Upper lobe of left lung (tissue), 6 donors: ENCODE measurements around the gene ITGB1BP1. TPM values are rescaled to one million over a fixed set of nuclear protein-coding genes. Genes with fewer than 3 reads are reported as not detected.

Source experiments
- ATAC-seq, 2 donors: fragments of 200-7000 bp; cut with Tn5 transposase; one replicate each; pipeline ENCODE4 v1.9.1; 2022; ENCODE audit warnings: mild to moderate bottlenecking in 2 of 2, moderate library complexity in 2 of 2; ENCODE audit not compliant: low FRiP score in 2 of 2
- DNase-seq, 2 donors: peaks; one replicate each; pipeline ENCODE4 v3.0.0-alpha.2; 2019 to 2020
- H3K27ac ChIP-seq, 4 donors: fragments of 200-600 bp; sonication (generic); one replicate each; pipeline ENCODE4 v1.5.1; 2016 to 2019
- H3K27me3 ChIP-seq, 4 donors: fragments of 200-600 bp; sonication (generic); one replicate each; pipeline ENCODE4 v1.5.1; 2017 to 2019
- H3K36me3 ChIP-seq, 4 donors: fragments of 200-600 bp; sonication (generic); one replicate each; pipeline ENCODE4 v1.5.1; 2016 to 2019
- H3K4me1 ChIP-seq, 4 donors: fragments of 200-600 bp; sonication (generic); one replicate each; pipeline ENCODE4 v1.5.1; 2018 to 2019
- H3K4me3 ChIP-seq, 4 donors: fragments of 200-600 bp; sonication (generic); one replicate each; pipeline ENCODE4 v1.5.1; 2017 to 2019; ENCODE audit warnings: mild to moderate bottlenecking in 2 of 4, moderate library complexity in 1 of 4
- H3K9me3 ChIP-seq, 4 donors: fragments of 200-600 bp; sonication (generic); one replicate each; pipeline ENCODE4 v1.5.1; 2018 to 2019
- CTCF ChIP-seq, 6 experiments: fragments of 450-650 bp in 4 of 6; fragments of 200-600 bp in 2 of 6; sonication (generic) in 2 of 6; IDR thresholded peaks; one replicate each; pipeline ENCODE4 v1.5.1; 2016 to 2019; ENCODE audit warnings: antibody characterized with exemption in 6 of 6
- EP300 ChIP-seq, 4 donors: sonication (generic); formaldehyde crosslinking; IDR thresholded peaks; one replicate each; pipeline ENCODE4 v1.5.1; 2017; ENCODE audit warnings: antibody characterized with exemption in 4 of 4, control low read depth in 2 of 4
- POLR2A ChIP-seq, 4 donors: fragments of 450-650 bp; IDR thresholded peaks; one replicate each; pipeline ENCODE4 v1.5.1; 2016 to 2017; ENCODE audit warnings: antibody characterized with exemption in 4 of 4, mild to moderate bottlenecking in 2 of 4
- POLR2AphosphoS5 ChIP-seq, 2 donors: sonication (generic); formaldehyde crosslinking; IDR thresholded peaks; one replicate each; pipeline ENCODE4 v1.5.1; 2017; ENCODE audit warnings: antibody characterized with exemption in 2 of 2
- WGBS, 2 donors: methylation state at CpG; one replicate each; pipeline ENCODE4 v1.1.5; 2017 to 2018; 5-methylcytosine and 5-hydroxymethylcytosine counted together
- total RNA-seq, 6 donors: library from RNA; depleted of rRNA in 4 of 6; stranded (reverse); fragments of >200 nt in 4 of 6; gene quantifications; one replicate each; pipeline versions ENCODE4 v1.1.0 to v1.2.1, GENCODE V29; 2016 to 2021
- donor health status: DM: no; HTN: no; CAD: no; lungs with moderate emphysema.
- donor health status: DM: no; HTN: yes; CAD: no; lungs with severe emphysema.

The ITGB1BP1 gene
- total RNA-seq, 6 donors from 2014 or later, result 25.1 to 87.2 (median 39.1) TPM

GRCh38 chr2:9416267-9416961 is 6.9 kb downstream of the ITGB1BP1 start:
- DNase-seq (no peak), ATAC-seq (no peak)
- no peak overlapping the region for H3K4me3 ChIP-seq
- no peaks in the 10 kb centered on the region for H3K9me3 ChIP-seq
- no peaks in the 10 kb centered on the region for H3K27me3 ChIP-seq
- peaks cover 0 to 3% (median under 1%) of the 10 kb centered on the region in 4 donors for H3K4me1 ChIP-seq
- no peak overlapping the region for H3K27ac ChIP-seq
- peaks cover 6 to 34% (median 10%) of the 10 kb centered on the region in 4 donors for H3K36me3 ChIP-seq
- TF ChIP-seq POLR2AphosphoS5 (IDR thresholded peaks at IDR 0.05) (no peak), POLR2A (IDR thresholded peaks at IDR 0.05) (no peak), CTCF (IDR thresholded peaks at IDR 0.05) (no peak), EP300 (IDR thresholded peaks at IDR 0.05) (no peak)
- 92% methylated on average over 9 of the region's 9 CpGs for WGBS, 2 donors

- ATAC-seq, result no peak
- peaks cover 9 to 41% (median 14%) of the 10 kb centered on the region in 4 donors for H3K36me3 ChIP-seq
Measured at GRCh38 chr2:9415516-9416169, 7.7 kb downstream of the ITGB1BP1 start.

GRCh38 chr2:9412781-9413180 is 10.5 kb downstream of the ITGB1BP1 start:
- H3K27ac ChIP-seq, result no peak overlapping the region
- TF ChIP-seq POLR2AphosphoS5 (IDR thresholded peaks at IDR 0.05), result no peak
- TF ChIP-seq EP300 (IDR thresholded peaks at IDR 0.05), result no peak
- TF ChIP-seq CTCF (IDR thresholded peaks at IDR 0.05), result no peak
- TF ChIP-seq POLR2A (IDR thresholded peaks at IDR 0.05), result no peak
- no peaks in the 10 kb centered on the region for H3K27me3 ChIP-seq
- no peak for ATAC-seq
- DNase-seq, result no peak
- peaks cover 9 to 58% (median 17%) of the 10 kb centered on the region in 4 donors for H3K36me3 ChIP-seq
- H3K4me1 ChIP-seq, result no peaks in the 10 kb centered on the region
- no peak overlapping the region for H3K4me3 ChIP-seq
- 67 to 76% methylated on average over 7 of the region's 7 CpGs for WGBS, 2 donors
- H3K9me3 ChIP-seq, result no peaks in the 10 kb centered on the region

More at GRCh38 chr2:9415516-9416169, 7.7 kb downstream of the ITGB1BP1 start:
- 92 to 94% methylated on average over 12 to 16 of the region's 16 CpGs for WGBS, 2 donors
- Histone ChIP-seq H3K4me3 (no peak overlapping the region), H3K27ac (no peak overlapping the region), H3K9me3 (no peaks in the 10 kb centered on the region), H3K4me1 (no peaks in the 10 kb centered on the region), H3K27me3 (no peaks in the 10 kb centered on the region)
- DNase-seq, result no peak
- no peak for TF ChIP-seq POLR2AphosphoS5 (IDR thresholded peaks at IDR 0.05)
- TF ChIP-seq POLR2A (IDR thresholded peaks at IDR 0.05), result no peak
- no peak for TF ChIP-seq CTCF (IDR thresholded peaks at IDR 0.05)
- no peak for TF ChIP-seq EP300 (IDR thresholded peaks at IDR 0.05)

- H3K36me3 ChIP-seq, result peaks cover 9 to 60% (median 22%) of the 10 kb centered on the region in 4 donors
- no peak overlapping the region for H3K4me3 ChIP-seq
- no peak for ATAC-seq
Measured at GRCh38 chr2:9410108-9410507, 13.2 kb downstream of the ITGB1BP1 start.

More at GRCh38 chr2:9410108-9410507, 13.2 kb downstream of the ITGB1BP1 start:
- Histone ChIP-seq H3K4me1 (no peaks in the 10 kb centered on the region), H3K27me3 (no peaks in the 10 kb centered on the region), H3K9me3 (no peaks in the 10 kb centered on the region), H3K27ac (no peak overlapping the region)
- WGBS, 2 donors, result 95 to 98% methylated on average over 3 of the region's 3 CpGs
- TF ChIP-seq CTCF (IDR thresholded peaks at IDR 0.05), result no peak
- TF ChIP-seq POLR2AphosphoS5 (IDR thresholded peaks at IDR 0.05), result no peak
- no peak for TF ChIP-seq EP300 (IDR thresholded peaks at IDR 0.05)
- TF ChIP-seq POLR2A (IDR thresholded peaks at IDR 0.05), result no peak
- DNase-seq, result no peak
